GM19463 (cell line): ENCODE data around the gene WDR5.

Experiments used
- ATAC-seq: cut with Tn5 transposase; IDR thresholded peaks from one replicate; pipeline ENCODE4 v1.9.1; 2021; ENCODE audit warnings: mild to moderate bottlenecking, moderate library complexity; ENCODE audit not compliant: unreplicated experiment

WDR5 gene

DNA sequence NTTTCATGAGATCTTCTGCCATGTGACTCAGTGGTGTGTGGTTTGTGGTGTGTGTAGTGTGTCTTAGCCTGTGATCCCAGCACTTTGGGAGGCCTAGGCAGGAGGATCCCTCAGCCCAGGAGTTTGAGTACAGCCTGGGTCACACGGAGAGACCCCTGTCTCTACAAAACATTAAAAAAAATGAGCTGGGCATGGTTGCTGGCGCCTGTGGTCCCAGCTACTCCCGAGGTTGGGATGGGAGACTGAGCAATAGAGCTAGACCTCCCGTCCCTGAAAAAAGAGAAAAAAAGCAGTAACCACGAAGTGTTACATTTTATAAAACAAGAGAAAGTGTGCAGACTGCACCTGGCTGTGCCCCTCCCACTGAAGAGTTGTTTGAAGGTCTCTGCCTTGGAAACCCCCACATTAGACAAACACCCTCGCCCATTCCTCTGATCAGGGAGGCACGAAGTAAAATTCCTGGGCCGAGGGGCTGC, 49.7 kb downstream of the WDR5 start:
- ATAC-seq, result no peak

DNA sequence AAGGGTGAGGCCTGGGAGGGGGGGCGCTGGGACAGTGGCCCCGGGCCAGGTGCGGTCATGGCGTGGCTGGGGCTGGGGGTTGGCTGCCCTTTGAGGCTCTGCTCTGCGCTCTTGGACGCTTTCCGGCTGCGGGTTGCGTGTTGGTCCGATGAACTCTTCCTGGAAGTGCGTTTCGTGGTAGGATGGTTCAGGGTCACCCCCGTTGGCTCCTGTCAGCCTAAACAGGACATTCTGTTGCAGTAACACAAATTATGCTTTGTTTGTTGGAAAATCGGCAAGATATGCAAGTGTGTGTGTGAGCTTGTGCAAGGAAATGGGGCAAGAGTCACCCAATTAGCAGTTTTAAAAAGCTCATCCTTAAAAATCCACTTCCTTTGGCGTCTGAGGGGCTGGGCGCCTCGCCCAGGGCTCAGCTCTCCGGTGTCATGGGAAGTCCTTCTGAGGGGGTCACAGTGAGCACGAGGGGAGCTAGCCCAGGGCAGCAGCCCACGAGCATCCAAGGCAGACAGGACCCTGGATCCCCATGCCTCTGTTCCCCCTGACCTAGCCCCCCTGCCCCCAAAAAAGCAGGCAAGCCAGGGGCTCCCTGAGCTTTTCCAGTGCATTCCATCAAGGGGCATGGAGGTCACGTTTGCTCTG, 50.7 kb downstream of the WDR5 start:
- no peak for ATAC-seq

DNA sequence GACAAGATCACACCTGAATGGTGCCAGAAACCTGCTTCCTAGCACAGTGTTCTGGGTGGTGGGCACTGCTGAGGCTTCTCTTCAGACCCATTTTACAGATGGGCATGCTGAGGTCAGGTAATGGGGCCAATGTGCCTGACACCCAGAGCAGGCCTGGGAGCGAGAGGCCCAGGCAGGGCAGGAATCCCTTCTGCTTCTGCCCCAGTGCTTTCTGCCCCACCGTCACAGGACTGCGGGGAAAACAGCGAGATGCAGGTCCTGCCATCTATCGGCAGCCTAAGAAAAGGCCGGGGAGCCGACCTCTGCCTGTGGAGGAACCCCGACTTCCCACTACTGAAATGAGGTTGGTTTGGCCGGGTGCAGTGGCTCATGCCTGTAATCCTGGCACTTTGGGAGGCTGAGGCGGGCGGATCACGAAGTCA, 51.2 kb downstream of the WDR5 start:
- no peak for ATAC-seq

DNA sequence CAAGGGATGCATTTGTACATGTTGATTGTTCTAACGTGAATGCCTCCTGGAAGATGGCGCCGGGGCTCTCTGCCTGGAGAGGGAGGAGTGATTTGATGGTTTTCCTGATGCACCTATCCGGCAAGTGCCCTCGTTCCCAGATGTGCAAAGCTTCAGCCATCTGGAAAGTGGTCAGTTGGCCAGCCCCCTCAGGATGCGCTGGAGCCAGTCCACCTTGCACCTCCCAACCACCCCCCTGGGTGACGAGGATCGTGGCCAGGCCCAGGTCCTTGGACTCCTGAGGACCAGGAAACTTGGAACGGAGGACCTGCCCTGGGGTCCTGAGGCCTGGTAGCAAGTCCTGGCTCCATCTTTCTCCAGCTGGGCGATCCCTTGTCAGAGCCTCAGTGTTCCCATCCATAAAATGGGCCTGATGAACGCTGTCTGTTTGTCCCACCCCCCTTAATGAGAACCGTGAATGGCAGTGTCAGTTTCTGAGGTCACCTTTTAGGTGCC, 52.1 kb downstream of the WDR5 start:
- no peak for ATAC-seq

DNA sequence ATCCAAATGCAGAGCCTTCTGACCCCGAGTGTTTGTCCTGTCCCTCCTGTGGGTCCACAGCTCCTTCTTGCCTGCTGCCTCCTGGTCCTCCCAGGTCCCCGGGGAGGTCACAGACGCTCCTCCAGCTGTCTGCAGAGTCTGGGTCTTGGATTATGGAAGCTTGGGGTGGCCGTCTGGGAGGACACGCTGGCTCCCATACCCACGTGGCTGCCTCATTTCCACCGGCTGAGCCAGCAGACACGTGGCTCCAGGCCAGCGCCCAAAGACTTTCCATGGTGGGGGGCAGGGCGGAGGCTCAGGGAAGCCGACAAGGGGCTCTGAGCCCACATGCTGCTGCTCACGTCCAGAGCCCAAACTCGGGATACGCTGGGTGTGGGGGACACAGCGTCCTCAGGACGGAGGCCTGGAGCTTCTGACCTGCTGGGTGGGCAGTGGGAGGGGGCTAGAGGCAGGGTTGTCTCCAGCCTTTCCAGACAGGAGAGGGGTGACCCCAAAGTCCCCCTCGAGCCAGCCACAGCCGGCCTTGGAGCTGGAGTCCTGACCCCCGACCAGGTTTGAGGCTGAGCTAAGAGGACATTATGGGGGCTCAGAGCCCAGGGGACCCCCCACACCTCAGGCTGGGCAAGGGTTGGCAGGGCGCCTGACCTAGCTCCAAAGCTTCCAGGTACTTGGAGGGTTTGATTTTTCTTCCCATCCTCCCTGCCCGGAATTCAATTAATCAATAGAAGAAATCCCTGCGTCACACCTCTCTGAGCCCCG, 52.7 kb downstream of the WDR5 start:
- ATAC-seq, result no peak

DNA sequence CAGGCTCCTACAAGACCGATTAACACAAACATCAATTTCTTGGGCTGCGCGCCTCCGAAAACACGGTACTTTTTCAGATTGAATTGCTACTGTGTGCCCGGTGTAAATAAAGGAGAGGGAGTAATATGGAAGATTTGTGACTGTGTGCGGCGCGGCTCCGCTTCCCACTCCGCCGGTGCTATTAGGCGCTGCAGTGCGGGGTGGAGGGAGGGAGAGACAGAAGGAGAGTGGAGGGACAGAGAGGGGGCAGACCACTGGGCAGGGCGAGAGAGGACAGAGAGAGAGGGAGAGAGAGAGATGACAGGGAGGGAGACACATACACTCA, 53.2 kb downstream of the WDR5 start:
- no peak for ATAC-seq

DNA sequence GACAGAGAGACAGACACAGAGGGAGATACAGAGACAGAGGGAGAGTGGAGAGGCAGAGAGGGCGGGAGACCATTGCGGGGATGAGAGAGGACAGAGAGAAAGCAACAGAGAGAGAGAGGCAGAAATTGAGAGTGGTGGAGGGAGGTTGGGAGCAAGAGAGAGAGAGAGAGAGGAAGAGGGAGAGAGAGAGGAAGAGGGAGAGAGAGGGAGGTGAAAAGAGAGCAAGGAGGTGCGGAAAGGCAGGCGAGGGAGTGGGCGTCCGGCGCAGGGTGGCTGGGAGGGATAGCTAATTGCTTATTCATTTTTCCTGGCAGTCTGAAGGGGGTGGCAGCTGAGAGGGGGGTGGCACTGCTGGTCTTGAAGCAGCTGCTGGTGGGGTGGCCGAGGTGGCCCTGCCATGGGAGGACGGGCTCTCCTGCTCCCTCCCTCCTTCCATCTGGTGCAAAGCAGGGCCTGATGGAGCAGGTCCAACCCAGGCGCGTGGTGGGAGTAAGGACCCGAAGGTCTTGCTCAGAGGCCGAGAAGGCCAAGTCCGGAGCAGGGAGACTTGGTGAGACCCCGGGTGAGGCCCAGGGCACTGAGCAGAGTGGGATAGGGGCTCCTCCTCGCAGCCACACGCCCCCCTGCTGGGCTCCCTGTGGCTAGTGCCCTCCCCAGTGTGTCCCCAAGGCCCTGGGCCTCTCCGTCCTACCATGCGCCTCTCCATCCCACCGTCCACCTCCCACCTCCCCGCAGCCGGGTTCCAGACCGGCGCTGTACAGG, 53.8 kb downstream of the WDR5 start:
- no peak for ATAC-seq

DNA sequence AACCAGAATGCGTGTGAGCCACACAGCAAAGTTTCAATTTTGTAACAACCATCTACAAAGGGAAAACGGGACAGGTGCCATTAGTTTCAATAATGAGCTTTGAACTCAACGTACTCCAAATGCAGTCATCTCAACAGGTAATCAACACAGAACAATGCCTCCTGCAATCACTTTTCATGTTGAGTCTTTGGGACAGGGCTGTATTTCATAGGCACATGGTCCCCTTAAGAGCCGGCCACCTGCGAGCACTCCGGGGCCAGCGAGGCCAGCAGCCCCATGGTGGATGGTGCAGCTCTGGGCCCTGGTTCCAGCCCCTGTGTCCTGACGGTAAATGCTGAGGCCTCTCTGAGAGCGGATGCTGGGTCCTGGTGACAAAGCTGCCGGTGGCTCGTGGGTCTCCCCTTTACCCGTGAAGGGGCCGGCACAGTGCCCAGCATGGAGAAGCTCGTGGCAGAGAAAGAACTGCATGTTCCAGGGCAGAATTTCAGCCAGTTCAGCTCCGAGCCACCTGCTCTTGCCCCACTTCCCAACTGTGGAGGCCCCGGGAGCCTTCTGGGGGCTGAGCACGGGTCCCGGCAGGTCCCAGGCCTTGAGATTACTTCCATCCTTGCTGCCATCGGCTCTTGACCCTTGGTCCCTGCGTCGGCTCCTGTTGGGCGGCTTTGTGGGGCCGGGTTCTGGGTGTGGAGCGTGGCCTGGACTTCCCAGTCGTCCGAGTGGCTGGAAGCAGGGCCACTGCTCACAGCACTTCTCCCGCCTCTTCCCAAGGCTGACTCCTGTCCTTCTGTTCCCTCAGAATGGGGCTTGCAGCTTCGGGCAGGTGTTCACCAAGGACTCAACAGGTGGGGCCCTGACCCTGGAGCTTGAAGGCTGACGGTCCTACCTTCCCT, 54.6 kb downstream of the WDR5 start:
- ATAC-seq, result no peak

DNA sequence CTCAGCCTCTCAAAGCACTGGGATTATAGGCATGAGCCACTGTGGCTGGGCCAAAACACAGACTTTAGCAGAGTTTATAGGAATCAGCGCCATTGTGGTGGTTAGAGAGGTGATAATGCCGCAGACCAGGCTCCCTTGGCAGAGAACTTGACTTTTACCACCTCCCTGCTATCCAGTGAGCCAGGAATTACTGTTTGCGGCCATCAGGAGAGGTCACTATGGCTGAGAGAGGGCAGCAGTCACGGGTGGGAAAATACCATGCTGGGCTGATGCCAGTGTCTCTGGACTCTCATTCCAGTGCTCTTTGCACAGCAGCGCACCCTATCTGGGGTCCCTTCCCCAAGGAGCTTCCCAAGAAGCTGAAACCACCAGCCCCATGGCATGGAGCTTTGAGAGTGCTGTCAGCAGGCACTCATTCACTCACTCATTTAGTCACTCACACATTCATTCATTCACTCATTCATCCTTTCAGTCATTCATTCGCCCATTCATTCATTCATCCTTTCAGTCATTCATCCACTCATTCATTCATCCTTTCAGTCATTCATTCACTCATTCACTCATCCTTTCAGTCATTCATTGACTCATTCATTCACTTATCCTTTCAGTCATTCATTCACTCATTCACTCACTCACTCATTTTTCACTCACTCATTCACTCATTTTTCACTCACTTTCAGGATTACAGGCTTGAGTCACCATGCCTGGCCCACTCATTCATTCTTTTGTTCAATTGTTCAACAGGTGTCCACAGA, 55.8 kb downstream of the WDR5 start:
- no peak for ATAC-seq

DNA sequence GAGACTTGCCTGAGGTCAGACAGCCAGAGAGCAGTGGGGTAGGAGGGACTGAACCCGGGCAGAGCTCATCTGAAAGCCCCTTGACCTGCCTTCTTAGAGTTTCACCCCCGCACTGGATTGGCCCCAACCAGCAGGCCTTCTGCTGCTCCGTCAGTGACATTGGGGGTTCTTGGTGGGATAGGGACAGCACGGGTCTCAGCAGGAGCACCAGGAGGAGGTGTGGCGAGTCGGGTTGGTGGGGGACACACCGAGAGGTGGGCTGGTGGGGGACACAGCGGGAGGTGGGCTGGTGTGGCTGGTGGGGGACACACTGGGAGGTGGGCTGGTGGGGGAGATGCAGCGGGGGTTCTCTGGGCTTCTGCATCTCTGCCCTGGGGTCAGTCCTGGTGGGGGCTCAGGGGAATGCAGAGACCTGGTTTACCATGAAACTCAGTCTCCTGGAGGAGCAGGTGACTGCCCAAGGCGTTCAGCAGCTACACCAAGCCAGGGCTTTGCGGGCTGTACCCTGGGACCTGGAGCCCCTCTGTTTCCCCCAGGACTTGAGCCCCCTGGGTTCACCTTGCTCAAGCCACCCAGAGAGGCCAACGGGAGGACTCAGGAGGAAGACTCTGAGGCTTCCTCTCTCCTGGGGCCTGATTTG, 56.5 kb downstream of the WDR5 start:
- no peak for ATAC-seq

DNA sequence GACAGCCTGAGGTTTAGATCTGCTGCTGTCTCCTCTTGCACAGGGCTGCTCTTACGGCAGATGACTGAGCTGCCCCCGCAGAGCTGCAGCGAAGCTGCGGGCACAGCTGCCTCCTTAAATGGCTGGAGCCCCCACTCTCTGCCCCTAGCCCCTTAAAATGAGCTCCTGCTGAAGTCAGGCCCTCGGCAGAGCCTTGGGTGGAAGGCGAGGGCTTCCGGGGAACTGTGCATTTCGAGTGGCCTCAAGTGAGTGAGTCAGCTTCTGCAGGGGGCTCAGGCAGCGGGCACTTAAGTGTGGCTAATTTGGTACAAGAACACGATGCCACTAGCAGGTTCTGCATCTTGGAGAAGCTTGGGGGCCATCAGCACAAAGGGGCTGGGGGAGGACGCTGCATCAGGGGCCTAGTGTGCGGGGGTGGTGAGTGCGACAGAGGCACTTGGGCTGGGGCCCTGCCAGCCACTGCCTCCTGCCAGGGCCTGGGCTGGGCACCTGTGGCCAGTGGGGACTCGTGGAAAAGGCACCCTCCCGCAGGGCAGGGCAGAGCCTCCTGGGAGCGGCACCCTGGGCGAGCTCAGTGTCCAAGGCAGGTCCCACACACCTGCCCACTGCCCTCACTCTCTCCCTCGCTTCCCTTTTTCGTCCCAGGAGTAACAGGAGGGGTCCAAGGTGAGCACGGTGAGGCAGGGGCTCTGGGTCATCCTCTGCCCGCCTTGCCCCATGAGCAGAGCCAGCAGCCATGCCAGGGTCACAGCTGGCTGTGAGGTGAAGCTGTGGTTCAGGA, 57.3 kb downstream of the WDR5 start:
- no peak for ATAC-seq

DNA sequence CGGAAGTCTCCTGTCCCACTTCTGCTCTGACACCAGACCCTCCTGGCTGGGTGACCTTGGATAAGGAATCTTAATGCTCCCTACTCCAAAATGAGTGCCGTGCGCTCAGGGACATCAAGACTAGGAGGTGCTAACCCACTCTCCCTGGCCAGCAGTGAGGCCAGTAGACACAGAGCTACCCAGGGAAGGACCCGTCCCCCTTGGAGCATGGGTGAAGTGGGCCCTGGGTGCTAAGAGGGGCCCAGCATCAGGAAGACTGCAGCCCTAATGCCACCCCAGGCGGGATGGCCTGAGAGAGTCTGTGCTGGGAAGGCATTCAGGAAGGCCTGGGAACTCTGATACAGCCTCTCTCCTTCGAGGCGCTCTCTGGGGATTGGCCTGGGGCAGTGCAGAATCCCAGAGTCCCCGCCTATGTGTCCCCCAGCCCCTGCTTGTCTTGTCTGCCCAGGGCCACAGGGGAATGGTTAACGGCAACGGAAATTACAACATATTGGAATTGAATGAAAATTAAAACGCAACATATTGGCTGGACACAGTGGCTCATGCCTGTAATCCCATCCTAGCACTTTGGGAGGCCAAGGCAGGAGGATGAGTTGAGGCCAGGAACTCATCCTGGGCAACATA, 58.1 kb downstream of the WDR5 start:
- ATAC-seq, result no peak

DNA sequence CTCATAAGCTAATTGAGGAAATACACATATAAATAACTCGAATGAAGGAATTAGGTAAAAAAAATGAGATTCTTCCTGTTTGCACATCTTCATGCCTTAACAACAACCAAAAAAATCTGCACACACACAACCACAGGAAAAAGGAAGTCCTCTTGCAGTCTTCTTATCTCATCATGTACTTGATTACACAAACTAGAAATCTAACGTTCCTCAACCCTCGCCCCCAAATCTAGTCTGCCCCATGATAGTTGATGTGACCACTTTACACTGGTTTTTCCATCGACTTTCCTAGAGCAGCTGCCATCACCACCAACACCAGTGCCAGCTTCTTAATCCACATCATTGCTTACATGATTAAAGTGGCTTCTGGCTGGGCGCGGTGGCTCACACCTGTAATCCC, 59.7 kb downstream of the WDR5 start:
- no peak for ATAC-seq

DNA sequence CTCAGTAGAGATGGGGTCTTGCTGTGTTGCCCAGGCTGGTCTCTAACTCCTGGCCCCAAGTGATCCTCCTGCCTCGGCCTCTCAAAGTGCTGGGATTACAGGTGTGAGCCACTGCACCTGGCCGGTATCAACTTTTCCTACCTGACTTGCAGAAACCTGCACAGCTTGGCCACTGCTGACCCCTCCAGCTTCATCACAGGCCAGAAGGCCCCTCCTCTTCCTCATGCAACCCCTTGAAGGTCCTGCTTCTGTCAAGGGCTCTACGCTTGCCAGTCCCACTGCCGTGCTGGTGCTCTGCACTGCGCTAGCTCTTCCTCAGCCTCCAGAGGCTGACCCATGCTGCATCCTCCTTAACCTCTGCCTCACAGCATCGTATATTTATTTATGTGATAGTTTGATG, 61.0 kb downstream of the WDR5 start:
- no peak for ATAC-seq

DNA sequence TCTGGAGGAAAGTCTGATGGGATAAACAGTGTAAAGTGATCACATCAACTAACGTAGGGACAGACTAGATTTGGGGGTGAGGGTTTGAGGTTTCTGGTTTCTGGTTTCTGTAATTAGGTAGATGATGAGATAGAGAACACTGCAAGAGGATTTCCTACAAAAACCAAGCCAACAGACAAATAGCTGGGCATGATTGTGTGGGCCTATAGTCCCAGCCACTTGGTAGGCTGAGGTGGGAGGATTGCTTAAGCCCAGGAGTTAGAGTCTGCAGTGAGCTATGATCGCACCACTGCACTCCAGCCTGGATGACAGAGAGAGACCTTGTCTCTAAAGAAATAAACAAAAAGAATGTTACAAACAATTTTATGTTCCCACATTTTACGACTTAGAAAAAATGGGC, 62.9 kb downstream of the WDR5 start:
- no peak for ATAC-seq

DNA sequence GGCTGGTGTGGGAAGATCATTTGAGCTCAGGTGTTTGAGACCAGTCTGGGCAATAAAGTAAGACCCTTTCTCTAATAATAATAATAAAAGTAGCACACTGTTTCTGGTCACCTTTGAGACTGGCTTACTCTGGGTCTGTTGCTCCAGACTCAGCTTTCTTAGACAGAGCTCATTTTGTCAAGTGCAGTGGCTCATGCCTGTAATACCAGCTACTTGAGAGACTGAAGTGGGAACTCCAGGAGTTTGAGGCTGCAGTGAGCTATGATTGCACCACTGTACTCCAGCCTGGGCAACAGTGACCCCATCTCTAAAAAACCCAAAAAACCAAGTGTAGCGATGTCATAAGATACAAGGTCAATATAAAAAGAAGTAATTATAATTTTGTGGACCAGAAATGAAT, 64.8 kb downstream of the WDR5 start:
- ATAC-seq, result no peak

DNA sequence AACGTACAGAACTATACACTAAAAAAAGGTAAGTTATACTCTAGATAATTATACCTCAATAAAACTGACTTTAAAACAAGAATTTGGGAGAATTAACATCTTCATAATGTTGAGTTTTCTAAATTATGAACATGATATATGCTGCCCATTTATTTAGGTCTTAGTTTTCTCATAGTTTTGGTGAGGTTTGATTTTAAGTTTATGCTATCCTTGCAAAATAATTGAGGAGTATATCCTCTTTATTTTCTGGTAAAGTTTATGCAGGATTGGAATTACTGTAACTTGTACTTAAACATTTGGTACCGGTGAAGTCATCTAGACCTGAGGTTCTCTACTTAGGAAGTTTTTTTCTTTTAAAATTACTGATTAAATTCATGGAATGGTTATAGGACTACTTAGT, 67.3 kb downstream of the WDR5 start:
- ATAC-seq, result no peak

DNA sequence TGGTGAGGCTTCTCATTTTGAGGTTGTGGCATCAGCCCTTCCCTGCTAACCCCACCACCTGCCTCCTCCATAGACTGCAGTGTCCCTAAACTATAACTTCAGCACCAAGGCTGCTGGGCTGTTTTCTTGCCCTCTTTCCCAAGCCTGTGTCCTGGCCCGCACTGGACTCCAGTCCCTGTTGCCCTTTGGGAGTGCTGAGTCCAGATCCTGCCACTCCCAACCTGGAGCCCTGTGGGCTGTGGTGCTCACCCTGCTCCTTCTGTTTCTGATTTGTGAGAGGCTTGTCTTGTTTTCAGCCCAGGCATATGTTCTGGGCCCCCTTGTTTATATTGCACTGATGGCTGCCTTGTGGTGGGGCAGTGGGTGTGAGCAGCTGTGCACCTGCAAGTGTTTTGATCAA, 68.2 kb downstream of the WDR5 start:
- ATAC-seq, result no peak
